ENCODE results near the gene FAM107B.

FAM107B gene

DNA sequence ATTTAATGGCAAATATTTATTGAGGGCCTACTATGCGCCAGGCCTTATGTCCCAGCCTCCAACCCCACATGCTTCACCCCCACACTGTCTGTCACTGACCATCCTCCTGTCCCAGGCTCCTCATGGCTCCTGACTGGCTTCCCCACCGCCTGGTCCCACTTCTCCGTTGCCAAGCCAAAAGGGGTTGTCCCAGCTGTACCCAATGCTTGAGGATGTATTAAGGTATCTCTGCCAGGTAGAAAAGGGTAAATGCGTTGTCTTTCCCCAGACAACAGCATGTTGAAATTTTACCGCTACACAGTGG lies 275.1 kb downstream of the FAM107B start:
- no peak overlapping the region for H3K4me3 ChIP-seq (ENCODE audit: low read depth, low read length)
- no peaks in the 10 kb centered on the region for H3K9me3 ChIP-seq (ENCODE audit: severe bottlenecking)
- no peaks in the 10 kb centered on the region for H3K36me3 ChIP-seq
- H3K27ac ChIP-seq, result no peak overlapping the region
- no peaks in the 10 kb centered on the region for H3K27me3 ChIP-seq (ENCODE audit: insufficient read depth, low read depth, severe bottlenecking)
- no peak for DNase-seq
- TF ChIP-seq CTCF (IDR thresholded peaks at IDR 0.05; ENCODE audit: low read depth, low read length), result no peak

DNA sequence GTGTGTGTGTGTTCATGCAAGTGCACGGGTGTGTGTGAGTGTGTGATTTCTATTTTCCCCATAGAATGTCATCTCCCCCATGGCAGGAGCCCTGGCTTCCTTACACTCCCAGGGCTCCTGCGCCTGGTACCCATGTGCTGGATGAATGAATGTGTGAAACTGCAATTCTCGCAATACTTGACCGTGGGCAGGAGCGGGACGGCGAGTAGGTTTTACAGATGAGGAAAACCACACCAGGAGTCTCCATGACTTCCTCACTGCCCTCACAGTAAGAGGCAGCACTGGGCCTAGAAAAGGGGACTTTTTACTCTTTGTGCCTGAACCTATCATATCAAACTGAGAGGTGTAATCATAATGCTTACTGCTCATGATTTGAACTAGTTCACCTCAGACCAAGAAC lies 276.4 kb downstream of the FAM107B start:
- Histone ChIP-seq H3K4me3 (ENCODE audit: low read depth, low read length) (no peak overlapping the region), H3K27me3 (ENCODE audit: insufficient read depth, low read depth, severe bottlenecking) (no peaks in the 10 kb centered on the region), H3K36me3 (no peaks in the 10 kb centered on the region), H3K9me3 (ENCODE audit: severe bottlenecking) (no peaks in the 10 kb centered on the region), H3K27ac (no peak overlapping the region)
- DNase-seq, result no peak
- TF ChIP-seq CTCF (IDR thresholded peaks at IDR 0.05; ENCODE audit: low read depth, low read length), result no peak

GRCh38 chr10:14491811-14492210 lies 282.9 kb downstream of the FAM107B start:
- TF ChIP-seq CTCF (IDR thresholded peaks at IDR 0.05; ENCODE audit: low read depth, low read length), result no peak
- H3K27ac ChIP-seq, result no peak overlapping the region
- H3K9me3 ChIP-seq (ENCODE audit: severe bottlenecking), result no peaks in the 10 kb centered on the region
- H3K27me3 ChIP-seq (ENCODE audit: insufficient read depth, low read depth, severe bottlenecking), result no peaks in the 10 kb centered on the region
- no peak for DNase-seq
- no peaks in the 10 kb centered on the region for H3K36me3 ChIP-seq
- H3K4me3 ChIP-seq (ENCODE audit: low read depth, low read length), result no peak overlapping the region

DNA sequence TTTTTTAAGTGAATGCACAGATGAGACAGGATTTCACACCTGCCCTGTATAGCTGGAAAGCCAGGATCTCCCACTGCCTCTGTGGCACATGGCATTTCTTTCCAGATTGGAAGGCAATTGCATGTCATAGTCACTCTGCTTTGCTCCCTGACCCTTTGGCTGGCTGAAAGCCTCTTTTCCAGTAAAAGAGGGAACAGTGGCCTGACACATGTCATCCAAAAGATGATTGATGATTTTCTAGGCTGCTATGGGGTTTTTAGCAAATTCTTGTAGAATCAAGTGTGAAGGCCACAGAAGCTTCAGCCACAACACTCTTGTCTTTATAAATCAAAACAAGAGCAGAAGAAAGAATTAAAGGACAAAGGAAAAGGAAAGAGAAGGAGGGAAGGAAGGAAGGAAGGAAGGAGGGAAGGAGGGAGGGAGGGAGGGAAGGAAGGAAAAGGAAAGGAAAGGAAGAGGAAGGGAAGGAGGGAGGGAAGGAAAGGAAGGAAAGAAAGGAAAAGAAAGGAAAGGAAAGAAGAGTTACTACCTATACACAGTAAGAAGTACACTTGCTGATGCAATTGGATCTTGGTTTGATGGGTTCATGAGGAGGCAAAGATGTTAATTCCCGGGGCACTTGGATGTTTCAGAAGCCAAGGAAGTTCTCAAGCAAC lies 285.0 kb downstream of the FAM107B start:
- Histone ChIP-seq H3K27ac (no peak overlapping the region), H3K36me3 (no peaks in the 10 kb centered on the region), H3K27me3 (ENCODE audit: insufficient read depth, low read depth, severe bottlenecking) (no peaks in the 10 kb centered on the region), H3K4me3 (ENCODE audit: low read depth, low read length) (no peak overlapping the region), H3K9me3 (ENCODE audit: severe bottlenecking) (no peaks in the 10 kb centered on the region)
- DNase-seq, result no peak
- TF ChIP-seq CTCF (IDR thresholded peaks at IDR 0.05; ENCODE audit: low read depth, low read length), result no peak

DNA sequence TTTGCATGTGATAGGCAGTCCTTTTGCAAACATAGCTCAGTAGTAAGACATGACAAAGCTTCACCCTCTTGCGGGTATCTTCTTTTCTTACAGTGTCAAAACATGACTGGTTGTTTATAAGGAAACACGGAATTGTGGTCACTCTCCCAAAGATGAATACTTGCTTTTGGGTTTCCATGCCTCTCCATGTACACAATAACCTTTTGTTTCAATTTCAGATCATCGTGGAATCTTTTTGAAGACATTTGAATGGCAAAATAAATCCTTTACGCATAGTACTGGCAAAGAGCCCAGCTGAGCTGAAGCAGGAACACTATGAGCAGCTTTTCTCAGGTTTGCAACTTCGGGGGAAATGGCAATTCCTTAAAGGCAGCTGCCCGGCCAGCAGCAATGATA lies 287.2 kb downstream of the FAM107B start:
- no peak for DNase-seq

More for the DNA sequence above, 287.2 kb downstream of the FAM107B start:
- TF ChIP-seq CTCF (IDR thresholded peaks at IDR 0.05; ENCODE audit: low read depth, low read length), result no peak
- no peaks in the 10 kb centered on the region for H3K27me3 ChIP-seq (ENCODE audit: insufficient read depth, low read depth, severe bottlenecking)
- H3K4me3 ChIP-seq (ENCODE audit: low read depth, low read length), result no peak overlapping the region
- H3K36me3 ChIP-seq, result no peaks in the 10 kb centered on the region
- no peaks in the 10 kb centered on the region for H3K9me3 ChIP-seq (ENCODE audit: severe bottlenecking)
- H3K27ac ChIP-seq, result no peak overlapping the region
